Stimulated activated naive CD8-positive, alpha-beta T cell treated with anti-CD3 and anti-CD28 coated beads, Interleukin-15, Interleukin-2, amounts not matched to agents 100 U/mL and 50 U/mL, for 24 hours (primary cell): ENCODE measurements around the gene SEMA4B.
"Not testable (repeated sequence)": the region's sequence is repeated elsewhere in the genome, so short reads cannot be mapped to it uniquely, and the experiment has no call there.

Experiments
- ATAC-seq: fragments of 150-1000 bp; cut with Tn5 transposase; one replicate; pipeline ENCODE4 v1.10.0; 2021
- DNase-seq: peaks from one replicate; pipeline ENCODE4 v3.0.0; 2021

Gene SEMA4B

DNA sequence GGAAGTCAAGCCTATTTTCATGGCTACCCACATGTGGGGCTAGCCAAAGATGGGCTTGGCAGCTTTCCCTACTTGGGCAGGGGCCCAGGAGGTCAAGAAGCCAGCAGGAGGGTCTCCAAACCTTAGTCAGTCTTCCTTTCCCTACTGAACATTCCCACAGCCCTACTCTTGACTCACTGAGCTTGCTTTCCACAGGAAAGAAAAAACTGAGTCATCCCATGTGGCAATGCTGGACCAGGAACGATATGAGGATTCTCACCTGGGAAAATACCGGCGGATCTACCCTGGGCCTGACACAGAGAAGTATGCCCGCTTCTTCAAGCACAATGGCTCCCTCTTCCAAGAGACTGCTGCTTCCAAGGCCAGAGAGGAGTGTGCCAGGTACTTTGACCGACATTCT is 60.7 kb downstream of the SEMA4B start:
- DNase-seq, result no peak
- ATAC-seq, result no peak

GRCh38 chr15:90262426-90262825 is 61.3 kb downstream of the SEMA4B start:
- DNase-seq, result no peak
- no peak for ATAC-seq

- ATAC-seq (peak; percentile 60), DNase-seq (peak; percentile 40)
Measured at GRCh38 chr15:90264671-90265070, 63.5 kb downstream of the SEMA4B start.

- ATAC-seq, result peak; percentile 93
Measured at GRCh38 chr15:90265271-90266060, 64.3 kb downstream of the SEMA4B start, which contains the start of gene NGRN. Gene NGRN, plus strand, starts transcription at chr15:90265672. Its CDS starts 41 bp downstream, at chr15:90265713.

DNA sequence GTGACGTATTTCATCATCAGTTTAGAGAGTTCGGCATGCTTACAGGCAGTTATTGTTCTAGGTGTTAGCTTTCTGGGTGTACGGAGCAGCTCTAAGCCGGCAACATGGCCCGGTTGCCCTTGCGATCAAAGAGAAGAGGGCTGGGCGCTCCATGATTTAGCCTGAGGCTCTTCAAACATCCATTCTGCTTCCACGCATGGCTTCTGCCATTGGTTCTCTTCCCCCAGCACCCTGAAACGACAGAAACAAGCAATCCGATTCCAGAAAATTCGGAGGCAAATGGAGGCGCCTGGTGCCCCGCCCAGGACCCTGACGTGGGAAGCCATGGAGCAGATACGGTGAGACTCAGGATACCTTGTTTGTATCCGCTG is 64.9 kb downstream of the SEMA4B start:
- ATAC-seq (peak; percentile 21), DNase-seq (peak; percentile 61)

More at GRCh38 chr15:90265271-90266060, 64.3 kb downstream of the SEMA4B start, which contains the start of gene NGRN:
- DNase-seq, result peak; percentile 92

DNA sequence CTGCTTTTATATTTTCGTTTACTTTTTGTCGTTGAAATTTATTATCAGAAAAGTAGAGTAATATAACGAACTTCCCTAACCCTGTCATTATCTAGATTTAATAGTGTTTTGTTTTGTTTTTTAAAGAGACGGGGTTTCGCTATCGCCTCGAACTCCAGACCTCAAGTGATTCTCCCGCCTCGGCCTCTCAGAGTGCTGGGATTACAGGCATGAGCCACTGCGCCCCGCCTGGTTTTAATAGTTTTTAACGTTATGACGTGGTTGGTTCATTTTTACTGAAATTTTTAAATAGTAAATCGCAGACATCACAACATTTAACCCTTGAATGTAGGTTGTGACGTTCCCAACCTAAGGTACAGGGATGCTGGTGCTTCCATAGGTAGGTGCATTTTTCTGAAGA is 65.4 kb downstream of the SEMA4B start:
- peak; percentile 26 for DNase-seq
- ATAC-seq, result no peak

- ATAC-seq (no peak), DNase-seq (no peak)
Measured at GRCh38 chr15:90268415-90268814, 67.3 kb downstream of the SEMA4B start.

GRCh38 chr15:90270502-90271150 is 69.5 kb downstream of the SEMA4B start:
- DNase-seq (no peak), ATAC-seq (no peak)

DNA sequence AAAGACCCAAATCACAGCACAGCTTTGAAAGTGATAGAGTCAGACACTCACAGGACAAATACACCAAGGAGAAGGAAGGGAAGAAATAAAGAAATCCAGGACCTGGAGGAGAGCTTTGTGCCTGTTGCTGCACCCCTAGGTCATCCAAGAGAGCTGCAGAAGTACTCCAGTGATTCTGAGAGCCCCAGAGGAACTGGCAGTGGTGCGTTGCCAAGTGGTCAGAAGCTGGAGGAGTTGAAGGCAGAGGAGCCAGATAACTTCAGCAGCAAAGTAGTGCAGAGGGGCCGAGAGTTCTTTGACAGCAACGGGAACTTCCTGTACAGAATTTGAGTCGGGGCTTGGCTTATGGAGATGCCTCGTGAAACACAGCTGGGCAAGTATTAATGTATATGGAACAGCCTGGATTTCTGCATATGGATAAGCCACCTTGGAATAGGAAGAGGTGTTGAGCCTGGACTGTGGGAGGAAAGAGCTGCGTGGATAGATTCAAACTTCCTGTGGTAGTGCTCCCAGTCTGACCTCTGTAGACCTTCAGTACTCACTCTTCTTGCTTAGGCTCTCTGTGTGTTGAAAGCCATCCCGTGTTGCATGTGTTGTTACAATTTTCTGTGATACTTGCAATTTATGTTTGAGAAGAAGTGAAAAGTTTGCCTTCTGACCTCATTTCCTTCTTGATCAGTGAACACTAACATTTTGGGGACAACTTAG is 70.5 kb downstream of the SEMA4B start:
- DNase-seq (no peak), ATAC-seq (no peak)

- not testable (repeated sequence) for ATAC-seq
Measured at GRCh38 chr15:90278467-90278866, 77.3 kb downstream of the SEMA4B start.

More at GRCh38 chr15:90278467-90278866, 77.3 kb downstream of the SEMA4B start:
- not testable (repeated sequence) for DNase-seq
